SK-N-SH (cell line): ENCODE data around the gene CLDN14.

Source experiments
- CHD2 ChIP-seq: fragments of 150-350 bp; IDR thresholded peaks from 2 replicates; pipeline ENCODE4 v1.6.1; 2018; ENCODE audit warnings: low read length; ENCODE audit not compliant: partially characterized antibody
- MXI1 ChIP-seq: IDR thresholded peaks from 2 replicates; pipeline ENCODE4 v1.6.1; 2012; ENCODE audit warnings: mild to moderate bottlenecking, low read depth, low read length, improper control_type of control experiment
- SIN3A ChIP-seq: IDR thresholded peaks from 2 replicates; pipeline ENCODE4 v1.6.1; 2012; ENCODE audit warnings: low read depth, mild to moderate bottlenecking, low read length, moderate library complexity, borderline replicate concordance
- SMC3 ChIP-seq: IDR thresholded peaks from 2 replicates; pipeline ENCODE4 v1.6.1; 2012; ENCODE audit warnings: low read depth, low read length, improper control_type of control experiment
- TEAD4 ChIP-seq: IDR thresholded peaks from 2 replicates; pipeline ENCODE4 v1.4.0; 2012; ENCODE audit warnings: mild to moderate bottlenecking, borderline replicate concordance; ENCODE audit not compliant: insufficient read depth
- YY1 ChIP-seq: IDR thresholded peaks from 2 replicates; pipeline ENCODE4 v1.4.0; 2012; ENCODE audit warnings: low read depth, mild to moderate bottlenecking
- TF ChIP-seq, protein P1 (sequence below): fragments of 200-600 bp; sonication (generic); IDR thresholded peaks from 2 replicates; pipeline ENCODE4 v1.6.1; 2017; ENCODE audit warnings: antibody characterized with exemption, mild to moderate bottlenecking, moderate library complexity

DNA sequence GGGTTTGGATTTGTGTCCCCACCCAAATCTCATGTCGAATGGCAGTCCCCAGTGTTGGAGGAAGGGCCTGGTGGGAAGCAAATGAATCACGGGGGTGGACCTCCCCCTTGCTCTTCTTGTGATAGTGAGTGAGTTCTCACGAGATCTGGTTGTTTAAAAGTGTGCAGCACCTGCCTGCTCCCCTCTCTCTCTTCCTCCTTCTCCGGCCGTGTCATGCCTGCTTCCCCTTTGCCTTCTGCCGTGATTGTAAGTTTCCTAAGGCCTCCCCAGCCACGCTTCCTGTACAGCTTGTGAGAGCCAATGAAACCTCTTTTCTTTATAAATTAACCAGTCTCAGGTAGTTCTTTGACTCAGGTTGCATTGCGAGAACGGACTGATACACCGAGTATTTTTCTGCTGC lies 15.9 kb downstream of the CLDN14 start:
- TF ChIP-seq MXI1 = no peak
- TF ChIP-seq, protein P1, sequence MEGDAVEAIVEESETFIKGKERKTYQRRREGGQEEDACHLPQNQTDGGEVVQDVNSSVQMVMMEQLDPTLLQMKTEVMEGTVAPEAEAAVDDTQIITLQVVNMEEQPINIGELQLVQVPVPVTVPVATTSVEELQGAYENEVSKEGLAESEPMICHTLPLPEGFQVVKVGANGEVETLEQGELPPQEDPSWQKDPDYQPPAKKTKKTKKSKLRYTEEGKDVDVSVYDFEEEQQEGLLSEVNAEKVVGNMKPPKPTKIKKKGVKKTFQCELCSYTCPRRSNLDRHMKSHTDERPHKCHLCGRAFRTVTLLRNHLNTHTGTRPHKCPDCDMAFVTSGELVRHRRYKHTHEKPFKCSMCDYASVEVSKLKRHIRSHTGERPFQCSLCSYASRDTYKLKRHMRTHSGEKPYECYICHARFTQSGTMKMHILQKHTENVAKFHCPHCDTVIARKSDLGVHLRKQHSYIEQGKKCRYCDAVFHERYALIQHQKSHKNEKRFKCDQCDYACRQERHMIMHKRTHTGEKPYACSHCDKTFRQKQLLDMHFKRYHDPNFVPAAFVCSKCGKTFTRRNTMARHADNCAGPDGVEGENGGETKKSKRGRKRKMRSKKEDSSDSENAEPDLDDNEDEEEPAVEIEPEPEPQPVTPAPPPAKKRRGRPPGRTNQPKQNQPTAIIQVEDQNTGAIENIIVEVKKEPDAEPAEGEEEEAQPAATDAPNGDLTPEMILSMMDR = no peak
- TF ChIP-seq SIN3A = no peak
- no peak for TF ChIP-seq YY1
- TF ChIP-seq TEAD4 = no peak
- TF ChIP-seq SMC3 = no peak
- TF ChIP-seq CHD2 = no peak
